HCT116 (cell line): ENCODE data around the gene AMD1. TPM values are rescaled to one million over a fixed set of nuclear protein-coding genes. Genes with fewer than 3 reads are reported as not detected.

Experiments used
- ATAC-seq: fragments of 200-7000 bp; cut with Tn5 transposase; 2 replicates; pipeline ENCODE4 v1.9.1; 2020; ENCODE audit warnings: mild to moderate bottlenecking, moderate library complexity
- BruUV-seq: library from RNA; stranded (reverse); fragments of 400-500 nt; replicated peaks from 2 replicates; lab custom pipeline; 2021; lab: Mats Ljungman, UMichigan
- CTCF ChIA-PET: fragments of 300-600 bp; sonication (Branson Sonifier 250); formaldehyde crosslinking; loops from one replicate; lab custom pipeline; 2021; ENCODE audit warnings: antibody characterized with exemption; lab: Charles Lee
- POLR2A ChIA-PET: fragments of 300-600, 350-600 bp; sonication (Branson Sonifier 250); formaldehyde crosslinking; loops from one replicate; lab custom pipeline; 2021; ENCODE audit warnings: antibody characterized with exemption; lab: Charles Lee
- RAD21 ChIA-PET, 2 experiments: fragments of 300-600 bp; sonication (Branson Sonifier 250); formaldehyde crosslinking; loops; one replicate each; lab custom pipeline; 2023; ENCODE audit warnings: low total read pairs in 2 of 2; ENCODE audit not compliant: uncharacterized antibody in 2 of 2, unreplicated experiment in 2 of 2, low non-redundant PET in 1 of 2; lab: Charles Lee
- DNase-seq: peaks from one replicate; pipeline ENCODE4 v3.0.0-alpha.2; 2010; ENCODE audit warnings: low read depth, low spot score
- H2AFZ ChIP-seq: fragments of 200-600 bp; shearing (Covaris generic), sonication (generic); 2 replicates; pipeline ENCODE4 v1.6.1; 2017; ENCODE audit warnings: low read depth, mixed run types, mixed read lengths, antibody characterized with exemption, low read length; ENCODE audit not compliant: poor library complexity, severe bottlenecking
- H3K27ac ChIP-seq: 2 replicates; pipeline ENCODE4 v1.5.1; 2012; ENCODE audit warnings: low read depth, low read length
- H3K27me3 ChIP-seq: fragments of 200-600 bp; sonication (generic); 2 replicates; pipeline ENCODE4 v1.6.1; 2016; ENCODE audit warnings: mixed run types, low read length, mixed read lengths; ENCODE audit not compliant: insufficient read depth
- H3K36me3 ChIP-seq, 2 experiments: fragments of 200-500 bp in 1 of 2; fragments of 200-600 bp in 1 of 2; sonication (Bioruptor generic) in 1 of 2; sonication (generic) in 1 of 2; 2 replicates each; pipeline versions ENCODE4 v1.5.1 to v1.6.1; 2014 to 2016; ENCODE audit warnings: low read length in 2 of 2, inconsistent platforms in 1 of 2, mixed read lengths in 1 of 2, mixed run types in 1 of 2; ENCODE audit not compliant: insufficient read depth in 2 of 2, control insufficient read depth in 1 of 2
- H3K4me1 ChIP-seq, 2 experiments: fragments of 200-600 bp in 1 of 2; sonication (generic) in 1 of 2; 2 replicates each; pipeline versions ENCODE4 v1.5.1 to v1.6.1; 2012 to 2017; ENCODE audit warnings: low read length in 2 of 2, inconsistent platforms in 1 of 2, mild to moderate bottlenecking in 1 of 2, mixed read lengths in 1 of 2, mixed run types in 1 of 2, moderate library complexity in 1 of 2; ENCODE audit not compliant: insufficient read depth in 2 of 2, control insufficient read depth in 1 of 2
- H3K4me2 ChIP-seq: fragments of 200-600 bp; sonication (generic); 2 replicates; pipeline ENCODE4 v1.6.1; 2017; ENCODE audit warnings: mixed run types, low read length, mixed read lengths
- H3K4me3 ChIP-seq, 2 experiments: fragments of 200-600 bp in 1 of 2; sonication (generic) in 1 of 2; replicated peaks in 1 of 2; 2 replicates each; pipeline ENCODE4 v1.5.1; 2011 to 2016; ENCODE audit warnings: low read length in 2 of 2, control low read depth in 1 of 2, low read depth in 1 of 2, mild to moderate bottlenecking in 1 of 2, mixed read lengths in 1 of 2, mixed run types in 1 of 2
- H3K79me2 ChIP-seq: fragments of 200-600 bp; sonication (generic); 2 replicates; pipeline ENCODE4 v1.6.1; 2017; ENCODE audit warnings: mild to moderate bottlenecking, mixed run types, low read length, moderate library complexity, mixed read lengths; ENCODE audit not compliant: insufficient read depth
- H3K9ac ChIP-seq: fragments of 200-600 bp; sonication (generic); 2 replicates; pipeline ENCODE4 v1.6.1; 2016; ENCODE audit warnings: low read length, mixed read lengths
- H3K9me2 ChIP-seq: fragments of 200-600 bp; sonication (generic), shearing (Covaris generic); 2 replicates; pipeline ENCODE4 v1.6.1; 2017; ENCODE audit warnings: mixed run types, mild to moderate bottlenecking, moderate library complexity; ENCODE audit not compliant: insufficient read depth
- H3K9me3 ChIP-seq, 2 experiments: fragments of 200-500 bp in 1 of 2; fragments of 200-600 bp in 1 of 2; sonication (Bioruptor generic) in 1 of 2; sonication (generic) in 1 of 2; 2 replicates each; pipeline ENCODE4 v1.6.1; 2014 to 2017; ENCODE audit warnings: low read length in 2 of 2, mixed read lengths in 2 of 2, inconsistent platforms in 1 of 2, low read depth in 1 of 2, mild to moderate bottlenecking in 1 of 2, mixed run types in 1 of 2, moderate library complexity in 1 of 2; ENCODE audit not compliant: control insufficient read depth in 1 of 2, insufficient read depth in 1 of 2
- H4K20me1 ChIP-seq: fragments of 200-600 bp; sonication (generic), shearing (Covaris generic); 2 replicates; pipeline ENCODE4 v1.6.1; 2017; ENCODE audit warnings: mixed run types, mild to moderate bottlenecking, moderate library complexity; ENCODE audit not compliant: insufficient read depth
- CBX3 ChIP-seq: IDR thresholded peaks from 2 replicates; pipeline ENCODE4 v1.6.1; 2012; ENCODE audit warnings: low read depth
- MAX ChIP-seq: IDR thresholded peaks from 2 replicates; pipeline ENCODE4 v1.6.1; 2012
- POLR2A ChIP-seq: IDR thresholded peaks from 2 replicates; pipeline ENCODE4 v1.7.0; 2011; ENCODE audit warnings: borderline replicate concordance; ENCODE audit not compliant: insufficient read depth, insufficient read length; ENCODE audit errors: extremely low read depth
- POLR2AphosphoS5 ChIP-seq: IDR thresholded peaks from 2 replicates; pipeline ENCODE4 v1.6.1; 2011; ENCODE audit warnings: mild to moderate bottlenecking, low read depth, low read length, moderate library complexity
- RAD21 ChIP-seq: IDR thresholded peaks from 2 replicates; pipeline ENCODE4 v1.6.1; 2012; ENCODE audit warnings: low read depth, mild to moderate bottlenecking
- SIN3A ChIP-seq: IDR thresholded peaks from 2 replicates; pipeline ENCODE4 v1.6.1; 2012; ENCODE audit warnings: low read depth
- TCF7L2 ChIP-seq: IDR thresholded peaks from 2 replicates; pipeline ENCODE4 v1.7.0; 2011; ENCODE audit warnings: borderline replicate concordance, inconsistent platforms; ENCODE audit not compliant: insufficient read depth, insufficient read length; ENCODE audit errors: extremely low read depth
- YY1 ChIP-seq: IDR thresholded peaks from 2 replicates; pipeline ENCODE4 v1.6.1; 2011; ENCODE audit warnings: low read length, low read depth, moderate library complexity, mild to moderate bottlenecking; ENCODE audit not compliant: insufficient replicate concordance; ENCODE audit errors: extremely low read depth
- ZFX ChIP-seq: fragments of 450-650 bp; IDR thresholded peaks from 2 replicates; pipeline ENCODE4 v1.6.1; 2017
- intact Hi-C: fragments of 100-400 bp; cut with micrococcal nuclease; formaldehyde crosslinking; loops from 2 replicates; pipeline ENCODE4 v1.10.0; 2022
- total RNA-seq: library from RNA; stranded (reverse); gene quantifications from one replicate; pipeline ENCODE4 v1.2.1, GENCODE V29; 2021; ENCODE audit not compliant: unreplicated experiment

The AMD1 gene
- total RNA-seq, 1 experiment from 2014 or later: 71.4 TPM

DNA sequence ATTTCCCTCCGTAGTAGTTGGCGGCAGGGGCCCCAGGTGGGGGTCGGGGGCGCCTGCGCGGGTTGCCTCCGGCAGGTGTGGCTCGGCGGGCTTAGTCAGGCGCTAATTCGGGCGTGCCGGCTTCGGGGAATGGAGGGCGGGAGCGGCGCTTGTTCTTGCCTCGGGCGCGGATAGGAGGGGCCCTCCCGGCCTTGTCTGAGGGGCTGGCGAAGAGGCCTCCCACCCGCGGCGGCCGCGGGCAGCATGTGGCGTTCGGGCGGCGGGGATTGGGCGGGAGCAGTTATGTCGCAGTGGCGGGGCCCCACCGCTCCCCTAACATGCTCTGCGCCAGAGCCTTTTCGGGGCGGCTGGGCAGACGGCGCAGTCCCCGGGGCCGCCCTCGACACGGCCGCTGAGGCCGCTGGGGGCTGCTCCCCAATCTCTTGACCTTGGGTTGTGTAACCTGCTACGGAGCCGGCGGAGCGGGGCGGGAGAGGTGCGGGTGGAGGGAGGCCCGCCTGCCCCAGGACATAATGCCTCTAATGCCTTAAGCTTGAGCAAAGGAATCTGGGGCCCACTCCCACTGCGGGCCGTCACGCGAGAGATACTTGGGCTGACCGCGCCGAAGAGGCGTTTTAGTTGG lies 1.1 kb downstream of the AMD1 start:
- peaks cover 0 to 4% of the 10 kb centered on the region in 2 experiments; a peak in 1 of 4 replicates for H3K36me3 ChIP-seq
- CTCF ChIA-PET: interaction anchor here (1.8 kb wide), 1 partner anchor 193 kb away, joined by 10 read pairs; no protein-coding TSS in a partner anchor
- TF ChIP-seq SIN3A (peak; percentile 53; the same call in 1 of the 2 replicates), ZFX (peak; percentile 77), YY1 (no peak)
- peaks cover 48% of the 10 kb centered on the region for H4K20me1 ChIP-seq
- H3K27me3 ChIP-seq: no peaks in the 10 kb centered on the region
- POLR2A ChIA-PET: interaction anchor here (0.7 to 2.3 kb wide), 15 partner anchors 8 to 193 kb away, joined by 3 to 45 read pairs (median 6); partner anchors contain the start of gene CDK19
- H3K27ac ChIP-seq: peak overlapping the region; percentile 85
- peak; percentile 16 for ATAC-seq
- RAD21 ChIA-PET: no interaction called here
- DNase-seq: no peak
- no peaks in the 10 kb centered on the region for H3K9me2 ChIP-seq
- H3K79me2 ChIP-seq: peaks cover 62% of the 10 kb centered on the region
- no peaks in the 10 kb centered on the region for H3K9me3 ChIP-seq
- intact Hi-C loops: loop anchor here (5.0 kb wide), 2 partner anchors 173 to 348 kb away; no protein-coding TSS in a partner anchor
- H3K9ac ChIP-seq: peak overlapping the region; percentile 96
- TSS peak; percentile 80 for BruUV-seq
- H2AFZ ChIP-seq: no peak overlapping the region
- peaks cover 18 to 49% of the 10 kb centered on the region in 2 experiments for H3K4me1 ChIP-seq
- peak overlapping the region; percentile 66 to 86 for H3K4me3 ChIP-seq
- H3K4me2 ChIP-seq: peak overlapping the region; percentile 89

GRCh38 chr6:110876170-110876773 lies 1.7 kb downstream of the AMD1 start:
- BruUV-seq: no TSS peak
- H3K79me2 ChIP-seq: peaks cover 68% of the 10 kb centered on the region
- H3K4me2 ChIP-seq: peak overlapping the region; percentile 89
- peaks cover 54% of the 10 kb centered on the region for H4K20me1 ChIP-seq
- H3K9me2 ChIP-seq: no peaks in the 10 kb centered on the region
- ATAC-seq: peak; percentile 77
- no peaks in the 10 kb centered on the region for H3K9me3 ChIP-seq
- RAD21 ChIA-PET: no interaction called here
- TF ChIP-seq POLR2AphosphoS5 (peak; percentile 91), RAD21 (no peak), CBX3 (peak; percentile 45; the same call in 1 of the 2 replicates), POLR2A (peak; percentile 62), TCF7L2 (no peak), SIN3A (peak; percentile 84), MAX (peak; percentile 79), ZFX (peak; percentile 68), YY1 (peak; percentile 35)
- TF ChIP-seq, all 23 proteins: peak for 7
- Histone ChIP-seq H3K27me3 (no peaks in the 10 kb centered on the region), H3K4me1 (peaks cover 18 to 53% of the 10 kb centered on the region in 2 experiments), H3K4me3 (peak overlapping the region; percentile 66 to 86), H3K36me3 (peaks cover 0 to 4% of the 10 kb centered on the region in 2 experiments; a peak in 1 of 4 replicates), H3K9ac (peak overlapping the region; percentile 96), H2AFZ (no peak overlapping the region), H3K27ac (peak overlapping the region; percentile 85)
- intact Hi-C loops: loop anchor here (5.0 kb wide), 2 partner anchors 174 to 349 kb away; no protein-coding TSS in a partner anchor
- ChIA-PET POLR2A (interaction anchor here (0.6 to 2.3 kb wide), 14 partner anchors 9 to 213 kb away, joined by 3 to 15 read pairs (median 4); partner anchors contain the start of gene CDK19), CTCF (interaction anchor here (1.8 kb wide), 1 partner anchor 194 kb away, joined by 10 read pairs; no protein-coding TSS in a partner anchor)
- DNase-seq: peak; percentile 73
